ENCODE measurements around the gene CAMLG. TPM values are rescaled to one million over a fixed set of nuclear protein-coding genes. Genes with fewer than 3 reads are reported as not detected.

Gene CAMLG
- total RNA-seq, 1 experiment from 2014 or later: 29.3 TPM

DNA sequence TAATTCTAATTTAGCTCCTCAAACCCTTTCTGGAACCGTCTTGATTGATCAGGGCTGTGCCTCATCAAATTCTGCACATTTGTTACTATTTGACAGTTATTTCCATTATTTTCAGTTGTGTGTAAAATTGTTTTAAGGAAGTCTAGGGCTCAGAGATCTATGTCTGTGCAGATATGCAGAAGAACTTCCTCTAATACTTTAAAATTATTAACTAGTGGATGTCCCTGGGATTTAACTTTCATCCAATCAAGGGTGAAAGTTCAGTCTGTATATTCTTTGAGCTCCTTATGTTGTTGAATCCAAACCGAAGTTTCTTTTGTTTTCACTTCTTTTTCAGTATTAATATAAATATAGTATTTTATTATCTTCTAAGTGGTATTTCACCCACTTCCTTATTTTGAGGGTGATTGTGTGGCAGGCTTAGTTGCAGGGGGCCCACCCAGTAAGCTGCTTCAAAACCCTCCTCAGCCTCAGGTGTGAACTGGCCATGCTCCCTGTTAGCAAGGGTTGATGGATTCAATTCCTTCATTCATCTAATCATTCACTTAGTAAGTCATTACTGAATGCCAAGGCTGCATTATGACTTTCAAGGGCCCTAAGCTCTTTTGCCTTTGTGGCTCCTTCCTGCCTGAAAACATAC lies 2.1 kb upstream of the CAMLG start:
- H4K20me1 ChIP-seq (ENCODE audit: insufficient read depth): no peaks in the 10 kb centered on the region
- ChIA-PET CTCF (no interaction called here), RAD21 (ENCODE audit: low non-redundant PET in 1 of 2, low total read pairs in 2 of 2, uncharacterized antibody in 2 of 2, unreplicated experiment in 2 of 2) (no interaction called here), POLR2A (no interaction called here)
- no peak overlapping the region for H3K4me2 ChIP-seq (ENCODE audit: low read length)
- no peak overlapping the region for H3K4me3 ChIP-seq (replicated peaks in 1 of 2; ENCODE audit: low read depth in 1 of 2, low read length in 2 of 2)
- intact Hi-C loops (cut with micrococcal nuclease): loop anchor here (5.0 to 10.0 kb wide), 2 partner anchors 431 to 466 kb away; no protein-coding TSS in a partner anchor
- H3K27ac ChIP-seq (ENCODE audit: low read depth, low read length): no peak overlapping the region
- BruUV-seq (replicated peaks): no TSS peak
- H3K36me3 ChIP-seq (ENCODE audit: control insufficient read depth in 1 of 2, insufficient read depth in 2 of 2, low read length in 2 of 2): no peaks in the 10 kb centered on the region; a peak in 1 of 4 replicates
- H3K4me1 ChIP-seq (ENCODE audit: control insufficient read depth in 1 of 2, insufficient read depth in 2 of 2, low read length in 2 of 2): peaks cover 9 to 24% of the 10 kb centered on the region in 2 experiments
- no peaks in the 10 kb centered on the region for H3K27me3 ChIP-seq (ENCODE audit: insufficient read depth, low read length)
- ATAC-seq: no peak
- H3K79me2 ChIP-seq (ENCODE audit: insufficient read depth, low read length): peaks cover 28% of the 10 kb centered on the region
- no peak for DNase-seq (ENCODE audit: low read depth, low spot score)
- H3K9me3 ChIP-seq (ENCODE audit: control insufficient read depth in 1 of 2, insufficient read depth in 1 of 2, low read depth in 1 of 2, low read length in 2 of 2): no peaks in the 10 kb centered on the region
- TF ChIP-seq SP1 (IDR thresholded peaks at IDR 0.05; ENCODE audit: low read depth) (no peak), EGR1 (IDR thresholded peaks at IDR 0.05; ENCODE audit: low read depth) (no peak), CTCF (IDR thresholded peaks at IDR 0.05 in 2 of 3, conservative IDR thresholded peaks at IDR 0.05 in 1 of 3; ENCODE audit: borderline replicate concordance in 1 of 3, insufficient read depth in 1 of 3, low read depth in 2 of 3, low read length in 2 of 3) (no peak), ZNF274 (IDR thresholded peaks at IDR 0.05; ENCODE audit: low read depth, low read length) (no peak), SRF (IDR thresholded peaks at IDR 0.05; ENCODE audit: low read depth) (no peak), POLR2AphosphoS5 (IDR thresholded peaks at IDR 0.05; ENCODE audit: low read depth, low read length) (no peak), TCF7L2 (IDR thresholded peaks at IDR 0.05; ENCODE audit: borderline replicate concordance, extremely low read depth, insufficient read depth, insufficient read length) (no peak), ATF3 (IDR thresholded peaks at IDR 0.05) (no peak), RAD21 (IDR thresholded peaks at IDR 0.05; ENCODE audit: low read depth) (no peak), CBX3 (IDR thresholded peaks at IDR 0.05; ENCODE audit: low read depth) (no peak), FOSL1 (IDR thresholded peaks at IDR 0.05; ENCODE audit: low read depth) (no peak)
- TF ChIP-seq, protein P1, sequence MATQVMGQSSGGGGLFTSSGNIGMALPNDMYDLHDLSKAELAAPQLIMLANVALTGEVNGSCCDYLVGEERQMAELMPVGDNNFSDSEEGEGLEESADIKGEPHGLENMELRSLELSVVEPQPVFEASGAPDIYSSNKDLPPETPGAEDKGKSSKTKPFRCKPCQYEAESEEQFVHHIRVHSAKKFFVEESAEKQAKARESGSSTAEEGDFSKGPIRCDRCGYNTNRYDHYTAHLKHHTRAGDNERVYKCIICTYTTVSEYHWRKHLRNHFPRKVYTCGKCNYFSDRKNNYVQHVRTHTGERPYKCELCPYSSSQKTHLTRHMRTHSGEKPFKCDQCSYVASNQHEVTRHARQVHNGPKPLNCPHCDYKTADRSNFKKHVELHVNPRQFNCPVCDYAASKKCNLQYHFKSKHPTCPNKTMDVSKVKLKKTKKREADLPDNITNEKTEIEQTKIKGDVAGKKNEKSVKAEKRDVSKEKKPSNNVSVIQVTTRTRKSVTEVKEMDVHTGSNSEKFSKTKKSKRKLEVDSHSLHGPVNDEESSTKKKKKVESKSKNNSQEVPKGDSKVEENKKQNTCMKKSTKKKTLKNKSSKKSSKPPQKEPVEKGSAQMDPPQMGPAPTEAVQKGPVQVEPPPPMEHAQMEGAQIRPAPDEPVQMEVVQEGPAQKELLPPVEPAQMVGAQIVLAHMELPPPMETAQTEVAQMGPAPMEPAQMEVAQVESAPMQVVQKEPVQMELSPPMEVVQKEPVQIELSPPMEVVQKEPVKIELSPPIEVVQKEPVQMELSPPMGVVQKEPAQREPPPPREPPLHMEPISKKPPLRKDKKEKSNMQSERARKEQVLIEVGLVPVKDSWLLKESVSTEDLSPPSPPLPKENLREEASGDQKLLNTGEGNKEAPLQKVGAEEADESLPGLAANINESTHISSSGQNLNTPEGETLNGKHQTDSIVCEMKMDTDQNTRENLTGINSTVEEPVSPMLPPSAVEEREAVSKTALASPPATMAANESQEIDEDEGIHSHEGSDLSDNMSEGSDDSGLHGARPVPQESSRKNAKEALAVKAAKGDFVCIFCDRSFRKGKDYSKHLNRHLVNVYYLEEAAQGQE (IDR thresholded peaks at IDR 0.05; ENCODE audit: low read depth): no peak
- no peaks in the 10 kb centered on the region for H3K9me2 ChIP-seq (ENCODE audit: insufficient read depth)
- no peak overlapping the region for H3K9ac ChIP-seq (ENCODE audit: low read length)
- no peak overlapping the region for H2AFZ ChIP-seq (ENCODE audit: low read depth, low read length, poor library complexity, severe bottlenecking)

Measured in HCT116 (cell line).